Mesothelial cell of epicardium (in vitro differentiated cells): ENCODE results near the gene TFPI2. TPM values are rescaled to one million over a fixed set of nuclear protein-coding genes. Genes with fewer than 3 reads are reported as not detected.

Experiments
- DNase-seq, 2 experiments: peaks; one replicate each; pipeline ENCODE4 v3.0.0; 2021; ENCODE audit warnings: low spot score in 2 of 2; ENCODE audit not compliant: unreplicated experiment in 2 of 2
- H3K27ac Mint-ChIP-seq: 2 replicates; pipeline ENCODE4 v1.8.0; 2021; ENCODE audit warnings: mixed read lengths
- H3K27me3 Mint-ChIP-seq: 2 replicates; pipeline ENCODE4 v1.8.0; 2021; ENCODE audit warnings: low read depth, mixed read lengths
- H3K36me3 Mint-ChIP-seq: 2 replicates; pipeline ENCODE4 v1.8.0; 2021; ENCODE audit warnings: mixed read lengths
- H3K4me1 Mint-ChIP-seq: 2 replicates; pipeline ENCODE4 v1.8.0; 2021; ENCODE audit warnings: mixed read lengths
- H3K4me3 Mint-ChIP-seq: 2 replicates; pipeline ENCODE4 v1.8.0; 2021; ENCODE audit warnings: mild to moderate bottlenecking, moderate library complexity, mixed read lengths
- H3K9me3 Mint-ChIP-seq: 2 replicates; pipeline ENCODE4 v1.8.0; 2021; ENCODE audit warnings: mixed read lengths
- total RNA-seq: library from RNA; stranded (reverse); gene quantifications from 3 replicates; pipeline ENCODE4 v1.2.1, GENCODE V29; 2021
- TF ChIP-seq, protein P1 (sequence below): fragments of 200-600 bp; sonication (generic); IDR thresholded peaks from one replicate; pipeline ENCODE4 v1.5.0; 2021; ENCODE audit warnings: antibody characterized with exemption; ENCODE audit not compliant: unreplicated experiment

TFPI2 gene
- total RNA-seq, 1 donor from 2014 or later, result 69.4 TPM

DNA sequence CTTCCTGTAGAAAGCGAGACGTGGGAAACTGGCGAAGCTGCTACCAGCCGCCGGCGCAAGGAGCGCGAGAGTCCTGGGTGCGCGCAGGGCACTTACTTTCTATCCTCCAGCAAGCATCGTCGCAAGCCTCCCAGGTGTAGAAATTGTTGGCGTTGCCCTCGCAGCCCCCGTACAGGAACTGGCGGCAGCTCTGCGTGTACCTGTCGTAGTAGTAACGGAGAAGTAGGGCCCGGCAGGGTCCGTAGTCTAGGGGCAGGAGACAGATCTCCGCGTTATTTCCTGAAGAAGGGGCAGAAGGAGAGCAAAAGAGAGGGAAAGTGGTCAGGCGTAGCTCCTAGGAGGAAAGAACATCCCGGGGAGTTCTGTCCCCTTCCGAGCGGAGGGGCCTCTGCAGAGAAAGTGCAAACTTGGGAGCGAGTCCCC is 501 bp downstream of the TFPI2 start:
- Mint-ChIP-seq H3K4me3 (peak overlapping the region; percentile 88), H3K4me1 (peaks cover 14% of the 10 kb centered on the region), H3K27me3 (peaks cover 24% of the 10 kb centered on the region), H3K36me3 (no peaks in the 10 kb centered on the region), H3K27ac (peak overlapping the region; percentile 68), H3K9me3 (no peaks in the 10 kb centered on the region)
- TF ChIP-seq, protein P1, sequence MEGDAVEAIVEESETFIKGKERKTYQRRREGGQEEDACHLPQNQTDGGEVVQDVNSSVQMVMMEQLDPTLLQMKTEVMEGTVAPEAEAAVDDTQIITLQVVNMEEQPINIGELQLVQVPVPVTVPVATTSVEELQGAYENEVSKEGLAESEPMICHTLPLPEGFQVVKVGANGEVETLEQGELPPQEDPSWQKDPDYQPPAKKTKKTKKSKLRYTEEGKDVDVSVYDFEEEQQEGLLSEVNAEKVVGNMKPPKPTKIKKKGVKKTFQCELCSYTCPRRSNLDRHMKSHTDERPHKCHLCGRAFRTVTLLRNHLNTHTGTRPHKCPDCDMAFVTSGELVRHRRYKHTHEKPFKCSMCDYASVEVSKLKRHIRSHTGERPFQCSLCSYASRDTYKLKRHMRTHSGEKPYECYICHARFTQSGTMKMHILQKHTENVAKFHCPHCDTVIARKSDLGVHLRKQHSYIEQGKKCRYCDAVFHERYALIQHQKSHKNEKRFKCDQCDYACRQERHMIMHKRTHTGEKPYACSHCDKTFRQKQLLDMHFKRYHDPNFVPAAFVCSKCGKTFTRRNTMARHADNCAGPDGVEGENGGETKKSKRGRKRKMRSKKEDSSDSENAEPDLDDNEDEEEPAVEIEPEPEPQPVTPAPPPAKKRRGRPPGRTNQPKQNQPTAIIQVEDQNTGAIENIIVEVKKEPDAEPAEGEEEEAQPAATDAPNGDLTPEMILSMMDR, result no peak
- no peak for DNase-seq

DNA sequence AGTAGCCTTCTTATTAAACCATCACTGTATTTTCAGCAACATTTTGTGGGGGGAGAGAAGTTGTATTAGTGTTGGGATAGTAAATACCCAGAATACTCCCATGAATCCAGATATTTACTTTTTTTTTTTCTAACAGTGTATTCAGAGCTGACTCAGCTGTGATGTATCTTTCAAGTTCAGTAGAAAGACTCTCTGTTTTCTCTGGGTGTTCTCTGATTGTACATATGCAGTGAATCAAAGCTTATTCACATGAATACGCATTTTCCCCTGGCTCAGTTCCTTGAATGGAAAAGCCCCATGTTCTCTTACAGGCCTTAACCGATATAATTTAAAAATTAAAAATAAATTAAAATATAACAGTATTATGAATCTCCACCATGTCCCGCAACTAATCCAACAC is 1.3 kb downstream of the TFPI2 start:
- DNase-seq, result no peak
- Mint-ChIP-seq H3K27ac (no peak overlapping the region), H3K36me3 (no peaks in the 10 kb centered on the region), H3K4me1 (peaks cover 8% of the 10 kb centered on the region), H3K27me3 (peaks cover 24% of the 10 kb centered on the region), H3K4me3 (peak overlapping the region; percentile 88), H3K9me3 (no peaks in the 10 kb centered on the region)
- TF ChIP-seq, protein P1, result no peak

DNA sequence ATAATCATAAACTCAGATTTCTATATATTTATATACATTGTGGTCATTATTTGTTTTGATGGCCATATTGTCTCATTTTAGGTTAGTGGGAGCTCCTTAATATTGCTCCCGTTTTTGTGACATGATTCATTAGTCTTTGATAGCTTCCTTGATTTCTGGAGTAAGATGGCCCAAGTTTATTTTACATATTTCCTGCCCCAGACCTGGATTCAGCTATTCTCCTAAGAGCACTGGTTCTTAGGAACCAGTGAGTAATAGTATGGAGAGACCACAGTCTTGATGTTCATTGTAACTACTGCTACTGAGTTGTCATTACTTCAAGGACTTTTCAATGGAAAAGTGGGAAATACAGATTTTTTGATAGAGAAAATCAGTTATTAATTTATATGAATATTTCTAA is 6.0 kb downstream of the TFPI2 start:
- no peak overlapping the region for H3K4me3 Mint-ChIP-seq
- H3K27ac Mint-ChIP-seq, result no peak overlapping the region
- TF ChIP-seq, protein P1, result no peak
- H3K36me3 Mint-ChIP-seq, result peaks cover 4% of the 10 kb centered on the region
- peaks cover 8% of the 10 kb centered on the region for H3K9me3 Mint-ChIP-seq
- H3K27me3 Mint-ChIP-seq, result peaks cover 12% of the 10 kb centered on the region
- no peak for DNase-seq
- H3K4me1 Mint-ChIP-seq, result no peaks in the 10 kb centered on the region

DNA sequence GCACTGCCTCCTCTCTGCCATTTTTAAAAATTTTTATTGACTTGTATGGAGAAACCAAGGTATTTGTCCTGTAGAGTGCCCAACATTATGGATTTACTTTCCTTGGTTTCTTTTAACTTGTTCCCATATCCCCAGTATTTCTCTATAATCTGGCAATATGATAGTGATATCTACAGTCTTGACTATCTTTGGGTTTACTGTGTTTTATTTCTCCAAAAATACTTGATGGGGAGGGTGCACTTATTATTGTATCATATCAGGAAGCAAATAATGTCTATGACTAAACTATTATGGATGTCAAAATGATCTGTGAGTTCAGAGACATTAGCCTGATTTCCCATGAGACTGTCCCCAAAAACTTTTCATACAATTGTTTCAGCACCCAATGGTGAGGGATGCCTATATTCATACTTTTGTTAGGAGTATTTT is 6.6 kb downstream of the TFPI2 start:
- Mint-ChIP-seq H3K36me3 (peaks cover 4% of the 10 kb centered on the region), H3K27me3 (peaks cover 7% of the 10 kb centered on the region), H3K27ac (no peak overlapping the region)

GRCh38 chr7:93883078-93883916 is 7.3 kb downstream of the TFPI2 start:
- Mint-ChIP-seq H3K27me3 (peaks cover 5% of the 10 kb centered on the region), H3K9me3 (peaks cover 14% of the 10 kb centered on the region), H3K36me3 (peaks cover 4% of the 10 kb centered on the region), H3K27ac (no peak overlapping the region), H3K4me1 (no peaks in the 10 kb centered on the region), H3K4me3 (no peak overlapping the region)
- TF ChIP-seq, protein P1, result no peak
- DNase-seq, result no peak

More for the DNA sequence above, 6.6 kb downstream of the TFPI2 start:
- H3K9me3 Mint-ChIP-seq, result peaks cover 14% of the 10 kb centered on the region
- no peak for DNase-seq
- H3K4me3 Mint-ChIP-seq, result no peak overlapping the region
- no peaks in the 10 kb centered on the region for H3K4me1 Mint-ChIP-seq
- TF ChIP-seq, protein P1, result no peak
